MM.1S (cell line): ENCODE data around the gene DNTT.

ENCODE experiments used
- DNase-seq: peaks from one replicate; pipeline ENCODE4 v3.0.0-alpha.2; 2015
- H2AFZ ChIP-seq: fragments of 300-600 bp; sonication (generic); 2 replicates; pipeline ENCODE4 v1.6.0; 2016; ENCODE audit warnings: antibody characterized with exemption, low read length
- H3F3A ChIP-seq: fragments of 300-600 bp; sonication (generic); 2 replicates; pipeline ENCODE4 v1.6.1; 2016; ENCODE audit warnings: mild to moderate bottlenecking, antibody characterized with exemption, low read length, moderate library complexity, mixed read lengths; ENCODE audit not compliant: insufficient read depth
- H3K27ac ChIP-seq: fragments of 300-600 bp; sonication (generic); 2 replicates; pipeline ENCODE4 v1.5.1; 2016; ENCODE audit warnings: mild to moderate bottlenecking, low read length
- H3K27me3 ChIP-seq: fragments of 300-600 bp; sonication (generic); replicated peaks from 2 replicates; pipeline ENCODE4 v1.6.0; 2016; ENCODE audit warnings: low read length; ENCODE audit not compliant: insufficient read depth
- H3K36me3 ChIP-seq: fragments of 300-600 bp; sonication (generic); replicated peaks from 2 replicates; pipeline ENCODE4 v1.6.1; 2016; ENCODE audit warnings: mild to moderate bottlenecking, low read length, mixed read lengths; ENCODE audit not compliant: insufficient read depth
- H3K4me1 ChIP-seq: fragments of 300-600 bp; sonication (generic); 2 replicates; pipeline ENCODE4 v1.6.1; 2016; ENCODE audit warnings: low read length, mixed read lengths
- H3K4me2 ChIP-seq: fragments of 300-600 bp; sonication (generic); 2 replicates; pipeline ENCODE4 v1.6.0; 2016; ENCODE audit warnings: low read depth, low read length
- H3K4me3 ChIP-seq: fragments of 300-600 bp; sonication (generic); 2 replicates; pipeline ENCODE4 v1.5.1; 2016; ENCODE audit warnings: low read length, mixed read lengths
- H3K79me2 ChIP-seq: fragments of 300-600 bp; sonication (generic); 2 replicates; pipeline ENCODE4 v1.6.1; 2016; ENCODE audit warnings: mixed run types, low read length, mixed read lengths
- H3K9ac ChIP-seq: fragments of 300-600 bp; sonication (generic); 2 replicates; pipeline ENCODE4 v1.6.1; 2016; ENCODE audit warnings: low read length, mixed read lengths
- H3K9me2 ChIP-seq: fragments of 300-600 bp; sonication (generic); replicated peaks from 2 replicates; pipeline ENCODE4 v1.6.1; 2016; ENCODE audit warnings: mild to moderate bottlenecking, low read length, mixed read lengths; ENCODE audit not compliant: insufficient read depth
- H3K9me3 ChIP-seq: fragments of 300-600 bp; sonication (generic); replicated peaks from 2 replicates; pipeline ENCODE4 v1.6.1; 2016; ENCODE audit warnings: mild to moderate bottlenecking, low read length, mixed read lengths; ENCODE audit not compliant: insufficient read depth
- H4K20me1 ChIP-seq: fragments of 300-600 bp; sonication (generic); 2 replicates; pipeline ENCODE4 v1.6.1; 2016; ENCODE audit warnings: mild to moderate bottlenecking, low read length, moderate library complexity, mixed read lengths; ENCODE audit not compliant: insufficient read depth
- CTCF ChIP-seq: fragments of 300-600 bp; sonication (generic); IDR thresholded peaks from 2 replicates; pipeline ENCODE4 v1.5.1; 2016; ENCODE audit warnings: antibody characterized with exemption, low read length, mixed read lengths
- EZH2 ChIP-seq: fragments of 300-600 bp; sonication (generic); optimal IDR thresholded peaks from 2 replicates; pipeline ENCODE3; 2017; ENCODE audit warnings: low read depth, mild to moderate bottlenecking, antibody characterized with exemption, low read length, mixed read lengths
- EZH2phosphoT487 ChIP-seq: fragments of 300-600 bp; sonication (generic); IDR thresholded peaks from 2 replicates; pipeline ENCODE4 v1.6.1; 2018; ENCODE audit warnings: antibody characterized with exemption, low read length

Gene DNTT

GRCh38 chr10:96324447-96324846, 20.2 kb downstream of the DNTT start:
- Histone ChIP-seq H3K79me2 (no peaks in the 10 kb centered on the region), H3K9me3 (no peaks in the 10 kb centered on the region), H3K27me3 (no peaks in the 10 kb centered on the region), H3F3A (no peaks in the 10 kb centered on the region), H3K9ac (no peak overlapping the region), H3K4me1 (no peaks in the 10 kb centered on the region), H2AFZ (no peak overlapping the region), H3K27ac (no peak overlapping the region), H4K20me1 (no peaks in the 10 kb centered on the region), H3K4me2 (no peak overlapping the region), H3K4me3 (no peak overlapping the region), H3K9me2 (no peaks in the 10 kb centered on the region), H3K36me3 (no peaks in the 10 kb centered on the region)
- DNase-seq: no peak
- TF ChIP-seq EZH2 (no peak), CTCF (no peak), EZH2phosphoT487 (no peak)

- no peak for TF ChIP-seq EZH2
- no peak for TF ChIP-seq EZH2phosphoT487
- TF ChIP-seq CTCF: no peak
- no peaks in the 10 kb centered on the region for H4K20me1 ChIP-seq
- H2AFZ ChIP-seq: no peak overlapping the region
- no peak for DNase-seq
- H3K27me3 ChIP-seq: no peaks in the 10 kb centered on the region
- H3K9ac ChIP-seq: no peak overlapping the region
- H3K9me3 ChIP-seq: no peaks in the 10 kb centered on the region
- H3K4me2 ChIP-seq: no peak overlapping the region
- H3K4me3 ChIP-seq: no peak overlapping the region
- H3K9me2 ChIP-seq: no peaks in the 10 kb centered on the region
- no peak overlapping the region for H3K27ac ChIP-seq
- H3K4me1 ChIP-seq: no peaks in the 10 kb centered on the region
- H3K36me3 ChIP-seq: no peaks in the 10 kb centered on the region
- no peaks in the 10 kb centered on the region for H3F3A ChIP-seq
- no peaks in the 10 kb centered on the region for H3K79me2 ChIP-seq
Observed at GRCh38 chr10:96325719-96326373, 21.6 kb downstream of the DNTT start.

GRCh38 chr10:96327462-96327861, 23.2 kb downstream of the DNTT start:
- no peaks in the 10 kb centered on the region for H3K79me2 ChIP-seq
- no peak overlapping the region for H2AFZ ChIP-seq
- no peaks in the 10 kb centered on the region for H3K4me1 ChIP-seq
- no peaks in the 10 kb centered on the region for H3F3A ChIP-seq
- TF ChIP-seq EZH2phosphoT487: no peak
- no peak for TF ChIP-seq CTCF
- no peak for TF ChIP-seq EZH2
- H3K27me3 ChIP-seq: no peaks in the 10 kb centered on the region
- no peaks in the 10 kb centered on the region for H3K9me2 ChIP-seq
- no peak overlapping the region for H3K27ac ChIP-seq
- no peak for DNase-seq
- H3K9me3 ChIP-seq: no peaks in the 10 kb centered on the region
- no peak overlapping the region for H3K9ac ChIP-seq
- H3K36me3 ChIP-seq: no peaks in the 10 kb centered on the region
- H4K20me1 ChIP-seq: no peaks in the 10 kb centered on the region
- no peak overlapping the region for H3K4me2 ChIP-seq
- H3K4me3 ChIP-seq: no peak overlapping the region
